Peyer's patch (tissue), 4 donors: ENCODE results near the gene SMIM10L2A.

ENCODE experiments used
- CTCF ChIP-seq, 6 experiments: fragments of 450-650 bp in 4 of 6; fragments of 200-600 bp in 2 of 6; sonication (generic) in 1 of 6; IDR thresholded peaks; one replicate each; pipeline ENCODE4 v1.5.1; 2017 to 2019; ENCODE audit warnings: antibody characterized with exemption in 6 of 6, mild to moderate bottlenecking in 3 of 6, moderate library complexity in 1 of 6
- POLR2A ChIP-seq, 2 donors: fragments of 450-650 bp; IDR thresholded peaks; one replicate each; pipeline ENCODE4 v1.5.1; 2017; ENCODE audit warnings: antibody characterized with exemption in 2 of 2, mild to moderate bottlenecking in 2 of 2, moderate library complexity in 2 of 2

GRCh38 chrX:135436456-135436855, 14.7 kb downstream of the SMIM10L2A start:
- TF ChIP-seq CTCF (IDR thresholded peaks at IDR 0.05) (no peak), POLR2A (IDR thresholded peaks at IDR 0.05) (no peak)
